Transverse colon (tissue), 4 donors: Measurements from ENCODE around the gene EZR.

Source experiments
- CTCF ChIP-seq, 5 experiments: fragments of 200-600 bp in 3 of 5; fragments of 450-650 bp in 2 of 5; sonication (generic) in 3 of 5; IDR thresholded peaks; 1 replicate in 2 of 5; 2 replicates in 3 of 5; pipeline ENCODE4 v1.5.1; 2016 to 2017; ENCODE audit warnings: antibody characterized with exemption in 5 of 5, inconsistent platforms in 3 of 5, mild to moderate bottlenecking in 2 of 5, moderate library complexity in 1 of 5
- EP300 ChIP-seq: sonication (generic); formaldehyde crosslinking; IDR thresholded peaks from one replicate; pipeline ENCODE4 v1.6.1; 2017; ENCODE audit warnings: antibody characterized with exemption, low read depth
- POLR2A ChIP-seq: fragments of 450-650 bp; IDR thresholded peaks from one replicate; pipeline ENCODE4 v1.6.1; 2016; ENCODE audit warnings: antibody characterized with exemption, mild to moderate bottlenecking, moderate library complexity
- POLR2AphosphoS5 ChIP-seq, 3 donors: sonication (generic); formaldehyde crosslinking; IDR thresholded peaks; one replicate each; pipeline ENCODE4 v1.6.1; 2016; ENCODE audit warnings: antibody characterized with exemption in 3 of 3

GRCh38 chr6:158796353-158796752, 22.8 kb downstream of the EZR start:
- TF ChIP-seq POLR2A (no peak), CTCF (IDR thresholded peaks at IDR 0.05) (no peak), EP300 (no peak), POLR2AphosphoS5 (IDR thresholded peaks at IDR 0.05) (no peak)
